GM06990 (cell line): Measurements from ENCODE around the gene PPA1.

Source experiments
- DNase-seq: peaks from one replicate; pipeline ENCODE4 v3.0.0-alpha.2; 2011; ENCODE audit not compliant: insufficient read length; ENCODE audit errors: extremely low read depth
- H3K27me3 ChIP-seq: replicated peaks from 2 replicates; pipeline ENCODE4 v1.6.0; 2011; ENCODE audit warnings: low read length; ENCODE audit not compliant: control insufficient read depth, insufficient read depth
- H3K36me3 ChIP-seq: 2 replicates; pipeline ENCODE4 v1.5.1; 2011; ENCODE audit warnings: low read length; ENCODE audit not compliant: control insufficient read depth, insufficient read depth
- H3K4me3 ChIP-seq: replicated peaks from 2 replicates; pipeline ENCODE4 v1.5.1; 2011; ENCODE audit warnings: low read depth, mild to moderate bottlenecking, control low read depth, low read length
- TF ChIP-seq, protein P1 (sequence below): IDR thresholded peaks from 2 replicates; pipeline ENCODE4 v1.5.1; 2011; ENCODE audit warnings: low read length, control low read depth, mild to moderate bottlenecking, inconsistent platforms; ENCODE audit not compliant: insufficient read depth, poor library complexity, severe bottlenecking

The PPA1 gene

DNA sequence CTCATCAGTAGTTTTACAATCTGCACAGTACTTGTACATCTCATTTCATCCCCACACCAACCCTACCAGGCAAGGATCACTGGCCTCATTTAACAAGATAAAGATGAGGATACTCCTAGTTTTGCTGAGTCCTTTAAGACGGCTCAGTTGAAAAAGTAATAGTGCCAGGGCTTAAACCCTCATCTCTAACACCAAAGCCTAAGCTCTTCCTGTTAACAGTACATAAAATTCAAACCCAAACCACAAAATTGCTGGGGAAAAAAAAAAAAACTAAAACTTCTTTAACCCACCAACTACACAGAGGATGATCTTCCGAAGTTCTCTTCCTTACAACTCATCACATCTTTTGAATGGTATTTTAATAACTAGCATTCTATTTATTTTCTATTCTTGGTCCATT, 64.2 kb downstream of the PPA1 start:
- DNase-seq = no peak
- peaks cover 4% of the 10 kb centered on the region for H3K36me3 ChIP-seq
- no peaks in the 10 kb centered on the region for H3K27me3 ChIP-seq
- TF ChIP-seq, protein P1, sequence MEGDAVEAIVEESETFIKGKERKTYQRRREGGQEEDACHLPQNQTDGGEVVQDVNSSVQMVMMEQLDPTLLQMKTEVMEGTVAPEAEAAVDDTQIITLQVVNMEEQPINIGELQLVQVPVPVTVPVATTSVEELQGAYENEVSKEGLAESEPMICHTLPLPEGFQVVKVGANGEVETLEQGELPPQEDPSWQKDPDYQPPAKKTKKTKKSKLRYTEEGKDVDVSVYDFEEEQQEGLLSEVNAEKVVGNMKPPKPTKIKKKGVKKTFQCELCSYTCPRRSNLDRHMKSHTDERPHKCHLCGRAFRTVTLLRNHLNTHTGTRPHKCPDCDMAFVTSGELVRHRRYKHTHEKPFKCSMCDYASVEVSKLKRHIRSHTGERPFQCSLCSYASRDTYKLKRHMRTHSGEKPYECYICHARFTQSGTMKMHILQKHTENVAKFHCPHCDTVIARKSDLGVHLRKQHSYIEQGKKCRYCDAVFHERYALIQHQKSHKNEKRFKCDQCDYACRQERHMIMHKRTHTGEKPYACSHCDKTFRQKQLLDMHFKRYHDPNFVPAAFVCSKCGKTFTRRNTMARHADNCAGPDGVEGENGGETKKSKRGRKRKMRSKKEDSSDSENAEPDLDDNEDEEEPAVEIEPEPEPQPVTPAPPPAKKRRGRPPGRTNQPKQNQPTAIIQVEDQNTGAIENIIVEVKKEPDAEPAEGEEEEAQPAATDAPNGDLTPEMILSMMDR = no peak
- H3K4me3 ChIP-seq = peak overlapping the region; percentile 98

DNA sequence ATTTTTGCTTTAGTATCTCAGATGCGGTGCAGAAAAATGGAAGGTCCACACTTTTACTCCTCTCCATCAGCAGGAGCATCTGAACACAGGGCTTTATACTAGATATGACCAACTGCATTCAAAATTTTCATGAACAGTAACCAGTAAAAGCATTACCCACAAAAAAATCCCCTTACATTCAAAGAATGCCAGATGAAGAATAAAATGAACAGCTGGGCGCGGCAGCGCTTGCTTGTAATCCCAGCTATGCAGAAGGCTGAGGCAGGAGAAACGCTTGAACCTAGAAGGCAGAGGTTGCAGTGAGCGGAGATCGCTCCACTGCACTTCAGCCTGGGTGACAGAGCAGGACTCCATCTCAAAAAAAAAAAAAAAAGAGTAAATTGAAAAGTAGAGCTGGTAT, 66.0 kb downstream of the PPA1 start:
- no peaks in the 10 kb centered on the region for H3K27me3 ChIP-seq

DNA sequence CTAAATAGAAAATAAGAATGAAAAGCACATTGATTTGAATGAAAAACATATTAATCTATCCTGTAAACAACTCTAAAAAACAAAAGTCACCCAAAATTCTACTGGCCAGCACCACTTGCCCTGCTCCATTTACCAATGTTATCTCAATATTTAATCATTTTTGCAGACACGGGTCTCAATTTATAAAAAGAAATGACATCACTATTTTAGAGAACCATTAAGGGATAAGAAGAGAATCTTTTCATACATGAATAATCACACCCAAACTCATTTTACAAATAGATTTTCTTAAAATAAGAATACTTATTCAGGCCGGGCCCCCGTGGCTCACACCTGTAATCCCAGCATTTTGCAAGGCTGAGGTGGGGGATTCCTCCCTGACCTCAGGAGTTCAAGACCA, 66.8 kb downstream of the PPA1 start:
- no peak for DNase-seq

More for the DNA sequence above, 66.0 kb downstream of the PPA1 start:
- DNase-seq = no peak
- TF ChIP-seq, protein P1 = no peak
- H3K4me3 ChIP-seq = no peak overlapping the region
- peaks cover 4% of the 10 kb centered on the region for H3K36me3 ChIP-seq

DNA sequence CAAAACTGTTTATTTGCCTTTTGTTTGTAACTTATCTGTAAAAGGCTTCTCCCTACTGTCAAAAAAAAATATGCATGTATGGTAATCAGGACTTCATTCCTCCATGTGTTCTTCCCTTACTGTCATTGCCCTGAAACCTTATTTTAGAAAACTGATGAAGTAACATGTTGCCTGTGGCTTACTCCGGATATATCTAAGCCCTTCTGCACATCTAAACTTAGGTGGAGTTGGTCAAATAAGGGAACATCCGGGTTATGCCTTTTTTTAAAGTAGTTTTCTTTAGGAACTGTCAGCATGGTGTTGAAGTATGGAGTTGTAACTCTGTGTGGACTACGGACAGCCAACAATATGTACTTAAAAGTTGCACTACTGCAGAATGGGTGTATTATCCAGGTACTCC, 69.1 kb downstream of the PPA1 start:
- Histone ChIP-seq H3K27me3 (no peaks in the 10 kb centered on the region), H3K36me3 (peaks cover 5% of the 10 kb centered on the region), H3K4me3 (no peak overlapping the region)
- TF ChIP-seq, protein P1 = no peak
- no peak for DNase-seq

More for the DNA sequence above, 66.8 kb downstream of the PPA1 start:
- TF ChIP-seq, protein P1 = no peak
- Histone ChIP-seq H3K36me3 (peaks cover 4% of the 10 kb centered on the region), H3K4me3 (no peak overlapping the region), H3K27me3 (no peaks in the 10 kb centered on the region)

DNA sequence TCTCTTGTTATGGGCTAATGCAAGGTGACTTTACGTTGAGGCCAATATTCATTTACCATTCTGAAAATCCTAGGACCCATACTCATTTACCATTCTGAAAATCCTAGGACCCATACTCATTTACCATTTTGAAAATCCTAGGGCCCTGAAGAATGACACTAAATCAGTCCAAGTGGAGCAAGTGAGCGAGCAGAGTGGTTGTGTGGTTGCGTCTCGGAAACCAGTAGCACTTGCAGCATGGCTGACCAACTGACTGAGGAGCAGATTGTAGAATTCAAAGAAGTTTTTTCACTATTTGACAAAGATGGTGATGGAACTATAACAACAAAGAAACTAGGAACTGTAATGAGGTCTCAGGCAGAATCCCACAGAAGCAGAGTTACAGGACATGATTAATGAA, 69.8 kb downstream of the PPA1 start:
- Histone ChIP-seq H3K36me3 (peaks cover 5% of the 10 kb centered on the region), H3K27me3 (no peaks in the 10 kb centered on the region), H3K4me3 (peak overlapping the region; percentile 27)
- TF ChIP-seq, protein P1 = no peak
- no peak for DNase-seq

DNA sequence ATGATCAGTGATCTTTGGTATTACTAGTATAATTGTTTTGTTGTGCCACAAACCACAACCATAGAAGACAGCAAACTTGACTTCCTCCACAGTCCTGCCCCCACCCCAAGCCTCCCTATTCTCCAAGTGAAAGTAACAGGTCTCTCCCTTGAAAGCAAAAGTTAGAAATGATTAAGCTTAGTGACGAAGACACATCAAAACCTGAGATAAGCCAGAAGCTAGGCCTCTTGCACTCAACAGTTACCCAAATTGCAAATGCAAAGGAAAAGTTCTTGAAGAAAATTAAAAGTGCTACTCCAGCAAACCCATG, 70.4 kb downstream of the PPA1 start:
- TF ChIP-seq, protein P1 = no peak
- H3K36me3 ChIP-seq = peaks cover 5% of the 10 kb centered on the region
- H3K27me3 ChIP-seq = no peaks in the 10 kb centered on the region
- no peak overlapping the region; the same call in 1 of the 2 replicates for H3K4me3 ChIP-seq
- DNase-seq = no peak
